Muscle of arm (tissue), 12 donors: ENCODE measurements around the gene CFAP73. TPM values are rescaled to one million over a fixed set of nuclear protein-coding genes. Genes with fewer than 3 reads are reported as not detected.
"Not testable (repeated sequence)": the region's sequence is repeated elsewhere in the genome, so short reads cannot be mapped to it uniquely, and the experiment has no call there.

Source experiments
- DNase-seq: peaks from one replicate; pipeline ENCODE4 v3.0.0-alpha.2; 2013
- polyA plus RNA-seq, 12 donors: library from polyadenylated mRNA; unstranded; fragments of 120-200 nt; gene quantifications; one replicate each; pipeline ENCODE4 v1.2.1, GENCODE V29; 2013; ENCODE audit not compliant: insufficient read length in 12 of 12

CFAP73 gene
- polyA plus RNA-seq, 12 donors, result 0.14 to 0.65 (median 0.17) TPM; not detected in 9

- no peak for DNase-seq
Observed at GRCh38 chr12:113189361-113189760, 39.8 kb downstream of the CFAP73 start.

- no peak for DNase-seq
Observed at GRCh38 chr12:113190761-113191160, 41.2 kb downstream of the CFAP73 start.

GRCh38 chr12:113191227-113191626, 41.7 kb downstream of the CFAP73 start:
- no peak for DNase-seq

- DNase-seq, result no peak
Observed at GRCh38 chr12:113194971-113195391, 45.5 kb downstream of the CFAP73 start.

GRCh38 chr12:113195598-113195997, 46.1 kb downstream of the CFAP73 start:
- DNase-seq, result no peak

GRCh38 chr12:113196582-113196981, 47.1 kb downstream of the CFAP73 start:
- no peak for DNase-seq

GRCh38 chr12:113196990-113197389, 47.5 kb downstream of the CFAP73 start:
- peak; percentile 75 for DNase-seq

- DNase-seq, result no peak
Observed at GRCh38 chr12:113197518-113198077, 48.1 kb downstream of the CFAP73 start.

GRCh38 chr12:113198296-113198695, 48.8 kb downstream of the CFAP73 start:
- no peak for DNase-seq

- DNase-seq, result no peak
Observed at GRCh38 chr12:113200021-113200797, 50.7 kb downstream of the CFAP73 start.

- DNase-seq, result no peak
Observed at GRCh38 chr12:113201187-113202177, 52.0 kb downstream of the CFAP73 start.

- no peak for DNase-seq
Observed at GRCh38 chr12:113202300-113203075, 53.0 kb downstream of the CFAP73 start.

GRCh38 chr12:113203852-113204760, 54.6 kb downstream of the CFAP73 start:
- no peak for DNase-seq

- no peak for DNase-seq
Observed at GRCh38 chr12:113204804-113205203, 55.3 kb downstream of the CFAP73 start.

- not testable (repeated sequence) for DNase-seq
Observed at GRCh38 chr12:113206802-113207201, 57.3 kb downstream of the CFAP73 start.

- DNase-seq, result no peak
Observed at GRCh38 chr12:113207613-113208040, 58.1 kb downstream of the CFAP73 start.

- no peak for DNase-seq
Observed at GRCh38 chr12:113208041-113208934, 58.8 kb downstream of the CFAP73 start.
